Stimulated activated CD8-positive, alpha-beta memory T cell treated with anti-CD3 and anti-CD28 coated beads, Interleukin-12 subunit alpha, Interleukin-12 subunit beta, amount 100 ng/mL, for 4 hours (primary cell): ENCODE data around the gene SIGLEC6.

ENCODE experiments used
- DNase-seq: peaks from one replicate; pipeline ENCODE4 v3.0.0-alpha.2; 2020; ENCODE audit warnings: low read depth

SIGLEC6 gene

DNA sequence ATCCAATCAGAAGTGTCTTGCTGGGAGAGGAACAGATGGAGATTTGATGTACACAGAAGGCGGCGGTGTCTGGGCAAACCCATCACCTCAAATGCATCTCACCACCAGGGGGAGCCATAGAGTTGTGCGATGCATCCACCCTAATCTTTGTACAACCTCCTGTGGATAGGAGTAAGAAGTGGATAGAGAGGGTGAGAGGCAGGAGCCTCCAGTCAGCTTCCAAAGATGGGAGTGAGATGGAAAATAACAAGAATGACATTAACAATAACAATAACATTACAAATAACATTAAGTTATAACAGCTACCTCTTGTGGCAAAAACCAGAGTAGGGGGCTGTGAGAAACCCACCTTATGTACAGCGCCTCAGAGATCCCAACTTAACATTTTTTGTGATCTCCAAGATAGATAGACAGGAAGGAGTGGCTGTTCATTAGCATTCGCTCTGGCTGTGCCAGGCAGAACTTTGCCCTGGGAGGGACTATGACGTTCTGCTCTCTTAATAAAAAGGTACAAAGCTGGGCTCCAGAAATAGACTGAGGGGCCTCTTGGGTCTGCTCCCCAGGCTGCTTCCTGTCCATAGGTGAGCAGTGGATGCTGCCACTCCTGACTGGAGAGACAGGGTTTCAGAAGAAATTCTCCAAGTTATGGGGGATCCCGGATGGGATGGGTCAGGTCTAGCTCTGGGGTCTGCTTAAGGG is 58.3 kb downstream of the SIGLEC6 start:
- peak; percentile 65 for DNase-seq

DNA sequence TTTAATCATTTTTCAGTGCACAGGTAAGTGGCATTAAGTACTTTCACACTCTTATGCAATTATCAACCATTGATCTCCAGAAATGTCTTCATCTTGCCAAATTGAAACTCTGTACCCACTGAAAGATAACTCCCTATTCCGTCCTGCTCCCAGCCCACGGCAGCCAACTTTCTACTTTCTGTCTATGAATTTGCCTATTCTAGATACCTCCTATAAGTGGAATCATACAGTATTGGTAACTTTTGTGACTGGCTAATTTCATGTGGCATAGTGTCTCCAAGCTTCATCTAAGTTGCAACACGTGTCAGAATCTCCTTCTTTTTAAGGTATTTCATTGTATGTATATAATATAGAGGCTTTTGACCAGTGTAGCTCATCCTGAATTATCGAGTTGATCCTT is 58.9 kb downstream of the SIGLEC6 start:
- DNase-seq, result no peak

DNA sequence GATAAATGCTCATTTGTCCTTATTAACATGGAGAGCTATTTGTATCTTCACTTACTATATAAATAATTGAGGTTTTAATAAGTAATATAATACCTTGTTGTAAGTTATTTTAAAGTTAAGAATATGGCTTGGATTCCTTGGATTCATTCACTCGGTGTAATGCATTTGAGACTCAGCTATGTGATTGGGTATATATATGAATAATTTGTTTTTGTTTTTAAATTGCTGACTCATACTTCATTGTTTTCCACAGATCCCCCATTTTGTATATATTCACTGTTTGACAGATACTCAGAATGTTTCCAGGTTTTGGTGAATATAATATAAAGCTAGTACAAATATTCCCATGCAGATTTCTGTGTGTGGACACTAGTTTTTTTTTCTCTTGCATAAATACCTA is 59.9 kb downstream of the SIGLEC6 start:
- DNase-seq, result no peak

DNA sequence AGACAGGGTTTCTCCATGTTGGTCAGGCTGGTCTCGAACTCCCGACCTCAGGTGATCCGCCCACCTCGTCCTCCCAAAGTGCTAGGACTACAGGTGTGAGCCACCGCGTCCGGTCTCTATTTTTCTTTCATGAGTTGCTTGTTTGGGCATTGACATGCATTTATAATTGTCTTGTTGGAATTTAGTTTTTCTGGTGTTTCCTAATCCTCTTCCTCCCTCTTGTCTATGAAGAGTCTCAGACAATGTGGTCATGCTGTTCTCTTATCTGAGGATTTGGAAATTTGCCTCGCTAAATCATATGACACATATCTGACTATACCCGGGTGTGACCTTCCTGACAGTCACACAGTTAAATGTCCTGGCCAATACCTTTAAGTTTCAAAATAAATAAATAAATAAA is 60.5 kb downstream of the SIGLEC6 start:
- no peak for DNase-seq

DNA sequence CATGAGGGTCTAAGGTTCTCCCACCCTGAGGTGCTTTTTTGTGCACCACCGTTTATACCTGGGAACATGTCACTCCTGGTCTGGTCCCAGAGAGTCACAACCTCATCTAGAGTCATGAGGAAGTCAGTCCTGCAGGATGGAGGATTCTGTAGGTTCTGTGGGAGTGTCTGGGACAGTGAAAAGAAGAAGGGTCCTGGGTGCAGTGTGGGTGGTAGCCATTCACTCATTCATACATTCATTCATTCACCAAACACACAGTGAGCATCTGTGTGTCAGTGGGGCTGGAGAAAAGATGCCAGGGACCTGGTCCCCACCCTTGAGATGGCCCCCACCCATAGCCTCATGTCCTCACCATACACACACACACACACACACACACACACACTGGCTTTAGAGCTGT is 61.8 kb downstream of the SIGLEC6 start:
- no peak for DNase-seq

DNA sequence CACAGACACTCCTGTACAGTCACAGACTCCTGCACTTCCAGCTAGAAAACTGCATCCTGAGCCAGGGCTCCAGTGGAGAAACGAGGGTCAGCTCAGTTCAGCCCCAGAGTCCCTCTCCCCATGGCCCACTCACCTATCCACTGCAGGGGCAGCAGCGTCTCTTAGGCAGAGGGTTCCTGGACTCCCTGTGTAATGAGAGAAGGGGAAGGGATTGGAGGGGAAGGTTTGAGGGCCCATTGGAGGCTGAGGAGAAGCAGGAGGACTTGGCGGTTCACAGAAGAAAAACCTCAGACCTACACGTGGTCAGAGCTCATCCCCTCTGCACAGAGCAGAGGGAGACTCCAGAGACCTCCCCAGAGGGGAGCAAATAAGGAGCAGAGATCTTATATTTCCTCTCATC is 62.3 kb downstream of the SIGLEC6 start:
- DNase-seq, result no peak

DNA sequence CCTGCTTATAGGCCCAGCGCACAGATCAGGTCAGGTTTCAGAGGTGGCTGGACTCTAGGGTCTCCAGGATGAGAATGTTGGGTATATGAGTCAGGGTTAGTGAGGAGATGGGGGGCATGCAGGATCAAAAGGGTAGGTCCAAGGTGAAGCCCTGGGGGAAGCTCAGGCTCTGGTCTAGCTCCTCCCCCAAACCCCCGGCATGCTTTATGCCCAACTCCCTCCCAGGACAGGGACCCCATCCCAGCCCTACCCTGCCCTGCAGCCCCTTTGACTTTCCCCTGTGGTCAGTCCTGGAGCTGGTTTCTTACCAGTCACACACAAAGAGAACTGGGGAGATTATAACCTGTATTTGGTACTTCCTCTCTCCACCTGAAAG is 62.9 kb downstream of the SIGLEC6 start:
- no peak for DNase-seq

DNA sequence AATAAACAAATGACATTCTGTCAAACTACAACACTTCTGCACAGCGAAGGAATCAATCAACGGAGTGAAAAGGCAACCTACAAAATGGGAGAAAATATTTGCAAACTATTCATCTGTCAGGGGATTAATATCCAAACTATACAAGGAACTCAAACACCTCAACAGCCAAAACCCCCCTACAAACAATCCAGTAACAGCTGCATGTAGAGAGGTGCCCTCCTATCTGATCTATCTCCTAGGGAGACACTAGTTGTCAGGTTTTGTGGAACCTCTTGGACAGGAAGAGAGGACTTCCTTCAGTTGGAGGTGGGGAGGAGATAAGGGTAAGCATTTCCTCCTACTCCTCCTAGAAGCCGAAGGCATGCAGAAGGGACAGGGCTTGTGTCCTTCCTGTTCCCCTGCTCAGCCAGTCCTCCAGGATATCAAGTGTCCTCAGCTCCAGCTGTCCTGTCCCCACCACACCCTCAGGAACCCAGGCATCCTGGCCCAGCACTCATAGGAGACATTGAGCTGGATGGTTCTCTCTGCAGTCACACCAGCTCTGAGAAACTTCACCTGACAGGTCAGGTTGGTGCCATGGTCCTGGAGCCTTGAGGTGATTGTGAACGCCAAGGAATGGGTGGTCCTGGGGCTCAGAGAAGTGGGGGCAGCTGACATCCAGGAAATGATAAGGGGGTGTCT is 63.5 kb downstream of the SIGLEC6 start:
- DNase-seq, result no peak
